Measurements from ENCODE around the gene JADE2.

The JADE2 gene

DNA sequence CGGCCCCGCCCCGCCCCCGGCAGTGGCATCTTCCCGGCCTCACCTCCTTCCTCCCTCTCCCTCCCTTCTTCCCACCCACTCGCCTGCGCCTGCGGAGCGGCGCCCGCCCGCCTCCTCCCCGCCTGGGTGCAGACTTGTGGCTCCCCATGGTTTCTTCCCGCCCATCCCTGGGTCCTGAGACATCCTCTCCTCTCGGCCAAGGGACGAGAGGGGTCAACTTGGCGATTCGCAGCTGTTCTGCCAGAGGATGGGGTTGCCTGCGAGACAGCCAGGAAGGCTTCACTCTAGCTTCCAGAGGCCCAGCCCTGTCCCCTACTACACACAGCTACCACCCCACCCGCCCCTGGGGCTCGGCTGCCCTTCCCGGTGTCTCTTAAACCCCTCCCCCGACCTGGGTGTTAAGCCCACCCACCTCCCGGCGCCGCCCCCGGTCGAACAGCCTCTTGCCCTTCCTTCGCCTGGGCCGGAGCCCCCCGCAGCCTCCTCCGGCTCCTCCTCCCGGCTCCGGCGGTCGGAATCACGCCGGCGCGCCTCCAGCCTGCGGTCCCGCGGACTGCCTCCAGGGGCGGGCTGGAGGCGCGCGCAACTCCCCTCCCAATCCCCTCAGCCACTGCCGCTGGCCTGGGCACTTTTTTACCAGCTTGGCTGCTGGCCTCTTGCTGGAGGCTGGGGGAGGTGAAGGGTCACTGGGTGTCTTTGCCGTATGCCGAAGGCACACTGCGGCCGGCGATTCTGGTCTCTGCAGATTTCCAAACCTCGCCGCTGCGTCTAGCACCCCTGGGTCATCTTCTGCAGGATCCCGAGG, 1.9 kb downstream of the JADE2 start:
- H3K4me3 ChIP-seq = peak overlapping the region; percentile 65 to 95 (median 82)
- peak overlapping the region in 20 of 21 experiments; percentile 85 to 100 (median 98) for H3K27ac ChIP-seq

GRCh38 chr5:134527961-134528424, 2.5 kb downstream of the JADE2 start:
- H3K4me3 ChIP-seq = peak overlapping the region; percentile 65 to 95 (median 82)

DNA sequence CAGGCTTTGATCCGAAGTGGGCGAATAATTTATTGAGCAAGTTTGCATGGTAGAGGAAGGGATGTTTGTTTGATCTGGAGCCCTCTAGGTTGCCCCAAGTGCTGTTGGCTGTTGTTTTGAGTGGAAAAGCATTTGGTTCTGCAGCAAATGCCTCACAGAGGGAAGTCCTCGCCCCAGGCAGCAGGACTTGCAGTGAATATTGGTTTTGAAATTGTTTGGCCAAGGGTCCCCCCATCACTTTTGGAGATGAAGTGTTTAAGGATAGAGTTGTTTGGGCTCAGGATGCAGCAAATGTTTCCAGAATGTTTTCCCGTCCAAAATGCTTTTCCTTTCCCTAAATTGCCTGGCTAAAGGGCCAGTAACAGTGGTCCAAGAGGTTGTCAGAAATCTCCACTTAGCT, 3.1 kb downstream of the JADE2 start:
- H3K4me3 ChIP-seq = no peak overlapping the region
- peak overlapping the region in 2 of 21 experiments; percentile 85 to 99 for H3K27ac ChIP-seq

More at GRCh38 chr5:134527961-134528424, 2.5 kb downstream of the JADE2 start:
- H3K27ac ChIP-seq = peak overlapping the region in 18 of 21 experiments; percentile 16 to 100 (median 98)

DNA sequence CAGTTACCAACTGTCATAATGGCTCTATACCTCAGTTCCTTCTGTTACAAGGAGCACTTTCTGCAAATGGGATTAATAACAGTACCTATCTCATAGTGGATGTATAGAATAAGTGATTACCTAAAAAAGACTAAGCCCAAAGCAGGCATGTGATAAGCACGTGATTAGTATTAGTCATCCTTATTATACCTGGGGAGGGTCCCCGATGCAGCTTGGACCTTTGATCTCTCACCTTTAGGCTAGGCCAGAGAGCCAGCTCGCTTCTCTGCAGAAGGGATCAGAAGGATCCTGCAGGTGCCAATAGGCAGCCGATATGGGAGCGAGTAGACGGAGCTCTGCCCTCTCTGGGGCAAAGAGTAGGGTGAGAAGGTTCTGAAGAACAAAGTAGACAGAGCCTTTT, 4.0 kb downstream of the JADE2 start:
- Histone ChIP-seq H3K27ac (peak overlapping the region in 3 of 21 experiments; percentile 13 to 61 (median 50)), H3K4me3 (no peak overlapping the region)

DNA sequence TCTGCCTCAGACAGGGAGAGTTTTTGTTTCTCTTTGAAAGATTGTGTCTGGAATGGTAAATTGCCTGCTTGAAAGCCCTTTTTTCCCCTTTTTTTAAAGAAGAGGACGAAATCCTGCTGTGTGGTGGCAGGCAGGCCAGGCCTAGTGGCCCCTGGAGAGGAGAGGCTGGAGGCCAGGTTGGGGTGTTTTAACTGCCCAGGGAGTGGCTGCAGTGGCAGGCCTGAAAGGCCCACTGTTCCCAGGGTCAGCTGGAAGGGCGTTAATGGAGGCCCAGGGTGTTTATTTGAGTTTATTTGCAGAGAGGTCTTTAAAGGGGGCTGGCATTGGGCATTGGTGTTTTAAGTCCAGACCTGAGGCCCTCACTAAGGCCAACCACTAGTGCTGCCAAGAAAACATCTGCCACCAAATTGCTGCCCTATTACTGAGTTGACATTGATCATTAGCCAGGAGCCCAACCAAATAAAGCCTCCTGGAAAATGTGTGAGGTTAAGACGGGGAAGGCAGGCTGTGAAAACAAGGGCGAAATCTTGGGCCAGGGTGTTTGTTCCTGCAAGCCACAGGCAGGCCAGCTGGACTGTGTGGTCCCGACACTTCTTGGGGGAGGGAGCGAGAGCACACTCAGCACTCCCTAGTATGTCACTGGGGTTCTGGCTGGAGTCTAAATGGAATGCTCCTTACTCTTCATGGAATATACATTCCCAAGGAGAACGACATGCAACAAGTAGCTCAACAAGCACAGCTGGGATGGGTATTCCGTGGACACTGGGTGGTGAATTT, 5.0 kb downstream of the JADE2 start:
- Histone ChIP-seq H3K4me3 (no peak overlapping the region), H3K27ac (peak overlapping the region in 8 of 21 experiments; percentile 2 to 61 (median 38))

- Histone ChIP-seq H3K4me3 (no peak overlapping the region), H3K27ac (peak overlapping the region in 8 of 21 experiments; percentile 1 to 62 (median 50))
Measured at GRCh38 chr5:134533115-134533815, 7.8 kb downstream of the JADE2 start.

DNA sequence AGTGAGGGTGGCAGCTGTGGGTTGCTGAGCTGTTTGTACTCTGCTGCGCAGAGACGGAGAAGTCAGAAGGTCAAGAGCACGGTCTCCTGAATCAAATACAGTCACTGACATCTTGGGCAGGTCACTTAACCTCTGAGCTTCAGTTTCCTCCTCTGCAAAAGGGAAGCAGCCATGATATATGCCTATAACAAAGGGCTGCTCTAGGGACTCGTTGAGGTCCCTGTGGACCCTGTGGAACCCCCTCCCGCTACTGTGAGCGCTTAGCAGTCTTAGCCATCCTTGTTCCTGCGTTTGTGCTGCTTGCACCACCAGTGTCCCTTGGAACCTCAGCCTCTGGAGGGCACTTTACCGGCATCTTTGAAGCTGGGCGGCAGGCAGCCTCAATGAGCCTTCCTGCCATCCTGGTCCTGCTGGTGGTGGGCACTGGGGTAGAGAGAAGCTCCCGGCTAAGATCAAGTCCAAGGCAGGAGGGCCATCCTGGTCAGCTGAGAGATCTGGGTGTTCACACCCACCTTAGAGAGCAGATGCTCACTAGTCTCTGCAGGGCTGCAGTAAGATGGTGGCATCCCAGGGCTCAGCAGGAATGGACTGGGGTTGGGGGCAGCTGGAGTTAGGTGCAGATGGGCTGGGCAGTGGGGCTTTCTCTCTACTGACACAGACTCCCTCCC, 8.7 kb downstream of the JADE2 start:
- no peak overlapping the region for H3K4me3 ChIP-seq
- peak overlapping the region in 2 of 21 experiments; percentile 21 to 34 for H3K27ac ChIP-seq

GRCh38 chr5:134534726-134535110, 9.2 kb downstream of the JADE2 start:
- Histone ChIP-seq H3K27ac (no peak overlapping the region), H3K4me3 (no peak overlapping the region)

- peak overlapping the region in 3 of 21 experiments; percentile 33 to 74 (median 48) for H3K27ac ChIP-seq
- H3K4me3 ChIP-seq = no peak overlapping the region
Measured at GRCh38 chr5:134536876-134537275, 11.4 kb downstream of the JADE2 start.

GRCh38 chr5:134537297-134537696, 11.8 kb downstream of the JADE2 start:
- peak overlapping the region in 3 of 21 experiments; percentile 33 to 74 (median 48) for H3K27ac ChIP-seq
- no peak overlapping the region for H3K4me3 ChIP-seq

GRCh38 chr5:134538296-134538695, 12.8 kb downstream of the JADE2 start:
- H3K4me3 ChIP-seq = no peak overlapping the region
- H3K27ac ChIP-seq = no peak overlapping the region

DNA sequence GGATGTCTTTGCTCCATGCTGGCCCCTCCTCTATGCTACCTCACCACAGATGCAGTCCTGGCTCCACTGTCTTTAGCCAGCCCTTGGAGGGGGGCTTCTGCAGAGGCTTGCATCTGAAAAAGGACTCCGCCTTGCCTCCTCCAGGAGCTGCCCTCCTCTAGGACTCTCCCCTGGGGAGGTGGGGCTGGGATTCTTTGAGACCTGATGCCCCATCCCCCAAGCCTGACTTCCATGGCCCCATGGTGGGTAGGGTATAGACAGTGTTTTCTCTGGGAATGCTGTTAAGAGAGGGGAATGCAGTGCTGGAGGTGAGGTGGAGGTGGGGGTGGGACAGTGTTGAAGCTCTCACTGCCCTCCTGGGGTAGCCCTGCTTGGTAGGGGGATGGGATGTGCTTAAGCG, 14.3 kb downstream of the JADE2 start:
- no peak overlapping the region for H3K4me3 ChIP-seq
- H3K27ac ChIP-seq = peak overlapping the region in 2 of 21 experiments; percentile 4

- H3K27ac ChIP-seq = peak overlapping the region in 2 of 21 experiments; percentile 14 to 35
- H3K4me3 ChIP-seq = no peak overlapping the region
Measured at GRCh38 chr5:134540747-134541733, 15.6 kb downstream of the JADE2 start.

DNA sequence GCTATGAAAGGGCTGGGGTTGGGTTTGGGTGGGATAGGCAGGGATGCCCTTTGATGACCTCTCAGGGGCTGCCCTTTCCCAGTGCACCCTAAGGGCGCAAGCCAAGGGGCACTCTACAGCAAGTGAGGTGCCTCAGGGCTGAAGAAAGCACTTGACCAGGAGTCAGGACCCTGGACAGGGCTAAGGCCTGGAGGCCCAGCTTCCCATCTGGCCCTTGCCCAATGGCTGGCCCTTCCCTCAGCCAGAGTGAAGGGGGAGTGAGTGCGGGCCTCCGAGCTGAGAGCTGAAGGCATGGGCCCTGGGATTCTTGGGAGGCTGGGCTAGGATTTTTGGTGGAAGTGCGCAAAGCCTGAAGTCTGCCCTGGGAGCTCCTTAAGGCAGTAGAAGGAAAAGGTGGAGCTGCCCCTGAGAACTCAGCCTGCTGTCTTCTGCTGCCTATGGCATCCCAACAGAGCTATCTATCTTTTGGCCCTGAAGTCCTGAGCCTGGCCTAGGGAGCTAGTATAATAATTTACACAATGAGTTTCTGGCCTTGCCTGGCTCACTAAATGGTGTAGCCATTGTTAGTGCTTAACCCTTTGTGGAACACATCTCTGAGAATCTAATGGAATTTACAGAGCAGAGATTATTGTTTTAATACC, 16.4 kb downstream of the JADE2 start:
- peak overlapping the region in 1 of 21 experiments; percentile 35 for H3K27ac ChIP-seq

GRCh38 chr5:134543820-134544614, 18.5 kb downstream of the JADE2 start:
- Histone ChIP-seq H3K27ac (peak overlapping the region in 10 of 21 experiments; percentile 20 to 70 (median 50)), H3K4me3 (no peak overlapping the region)

More for the DNA sequence above, 16.4 kb downstream of the JADE2 start:
- H3K4me3 ChIP-seq = no peak overlapping the region

GRCh38 chr5:134545070-134545868, 19.8 kb downstream of the JADE2 start:
- Histone ChIP-seq H3K27ac (peak overlapping the region in 9 of 21 experiments; percentile 15 to 70 (median 50)), H3K4me3 (no peak overlapping the region)

Data from skin epidermis (tissue), 12 donors.